GM12891 (cell line): ENCODE measurements around the gene PLD1.

Experiments used
- POLR2A ChIP-seq: IDR thresholded peaks from 2 replicates; pipeline ENCODE4 v1.6.1; 2011; ENCODE audit warnings: low read depth, low read length, control low read depth
- POLR2AphosphoS5 ChIP-seq: IDR thresholded peaks from 2 replicates; pipeline ENCODE4 v1.6.1; 2011; ENCODE audit warnings: low read depth, low read length, control low read depth
- POU2F2 ChIP-seq: IDR thresholded peaks from 2 replicates; pipeline ENCODE4 v1.6.1; 2011; ENCODE audit warnings: low read depth, mild to moderate bottlenecking, control low read depth, low read length, moderate library complexity
- TAF1 ChIP-seq: IDR thresholded peaks from 2 replicates; pipeline ENCODE4 v1.6.1; 2011; ENCODE audit warnings: low read depth, low read length, control low read depth

- TF ChIP-seq POLR2A (no peak), TAF1 (no peak), POU2F2 (no peak), POLR2AphosphoS5 (no peak)
Observed at GRCh38 chr3:171559586-171559985, 250.7 kb downstream of the PLD1 start.
